HG02943 (cell line): ENCODE data around the gene ZKSCAN7.
"Not testable (repeated sequence)": the region's sequence is repeated elsewhere in the genome, so short reads cannot be mapped to it uniquely, and the experiment has no call there.

Experiments
- ATAC-seq: cut with Tn5 transposase; IDR thresholded peaks from one replicate; pipeline ENCODE4 v1.9.1; 2021; ENCODE audit warnings: mild to moderate bottlenecking, low read depth, moderate library complexity; ENCODE audit not compliant: unreplicated experiment

The ZKSCAN7 gene

GRCh38 chr3:44571024-44571423 lies 16.0 kb downstream of the ZKSCAN7 start:
- no peak for ATAC-seq

- ATAC-seq: no peak
These were observed 21.6 kb downstream of the ZKSCAN7 start for GRCh38 chr3:44576613-44577012.

- not testable (repeated sequence) for ATAC-seq
These were observed 22.5 kb downstream of the ZKSCAN7 start for GRCh38 chr3:44577354-44577952.

- ATAC-seq: not testable (repeated sequence)
These were observed 23.3 kb downstream of the ZKSCAN7 start for GRCh38 chr3:44578316-44578715.

GRCh38 chr3:44578924-44579515 lies 24.0 kb downstream of the ZKSCAN7 start:
- ATAC-seq: not testable (repeated sequence)

- ATAC-seq: not testable (repeated sequence)
These were observed 24.8 kb downstream of the ZKSCAN7 start for GRCh38 chr3:44579749-44580148.

GRCh38 chr3:44580971-44581370 lies 26.0 kb downstream of the ZKSCAN7 start:
- not testable (repeated sequence) for ATAC-seq

GRCh38 chr3:44584646-44585501 lies 29.9 kb downstream of the ZKSCAN7 start, which contains the start of gene ZNF660:
Gene ZNF660 (plus strand): TSS chr3:44584964. CDS start chr3:44594194, 9,230 bp downstream.
- no peak for ATAC-seq

GRCh38 chr3:44596621-44597020 lies 41.6 kb downstream of the ZKSCAN7 start:
- ATAC-seq: no peak

- no peak for ATAC-seq
These were observed 46.8 kb downstream of the ZKSCAN7 start for GRCh38 chr3:44601749-44602148.

- ATAC-seq: no peak
These were observed 57.7 kb downstream of the ZKSCAN7 start for GRCh38 chr3:44612678-44613077.
